Endothelial cell of umbilical vein (primary cell): Measurements from ENCODE around the gene RPL9. TPM values are rescaled to one million over a fixed set of nuclear protein-coding genes. Genes with fewer than 3 reads are reported as not detected.

ENCODE experiments used
- BruUV-seq: library from RNA; stranded (reverse); fragments of 400-500 nt; replicated peaks from 2 replicates; lab custom pipeline; 2021; lab: Mats Ljungman, UMichigan
- CTCF ChIA-PET: fragments of 300-600, 350-600 bp; sonication (Branson Sonifier 250); formaldehyde crosslinking; loops from one replicate; lab custom pipeline; 2021; ENCODE audit warnings: antibody characterized with exemption, inconsistent platforms; lab: Charles Lee
- POLR2A ChIA-PET: fragments of 300-600, 350-600 bp; sonication (Branson Sonifier 250); formaldehyde crosslinking; loops from one replicate; lab custom pipeline; 2021; ENCODE audit warnings: antibody characterized with exemption, inconsistent platforms; lab: Charles Lee
- DNase-seq: peaks from one replicate; pipeline ENCODE4 v3.0.0-alpha.2; 2011; ENCODE audit warnings: low read depth, low spot score
- FAIRE-seq: peaks from 2 replicates; lab custom pipeline; 2011; peaks lifted over from hg19 to GRCh38; lab: Jason Lieb, UNC
- H2AFZ ChIP-seq: 2 replicates; pipeline ENCODE4 v1.6.0; 2012; ENCODE audit warnings: low read depth, low read length, control low read depth, inconsistent platforms
- H3K27ac ChIP-seq: 2 replicates; pipeline ENCODE4 v1.5.1; 2011; ENCODE audit warnings: low read depth, mild to moderate bottlenecking, control low read depth, low read length, moderate library complexity; ENCODE audit not compliant: insufficient read depth
- H3K27me3 ChIP-seq, 2 experiments: 2 replicates each; pipeline versions ENCODE4 v1.6.0 to v1.6.1; 2011; ENCODE audit warnings: low read length in 2 of 2, mixed read lengths in 1 of 2; ENCODE audit not compliant: control insufficient read depth in 2 of 2, insufficient read depth in 2 of 2
- H3K36me3 ChIP-seq, 2 experiments: 2 replicates in 1 of 2; 3 replicates in 1 of 2; pipeline ENCODE4 v1.5.1; 2011; ENCODE audit warnings: low read length in 2 of 2, mild to moderate bottlenecking in 1 of 2, moderate library complexity in 1 of 2; ENCODE audit not compliant: control insufficient read depth in 2 of 2, insufficient read depth in 2 of 2; ENCODE audit errors: extremely low read depth in 1 of 2
- H3K4me1 ChIP-seq: 3 replicates; pipeline ENCODE4 v1.5.1; 2011; ENCODE audit warnings: mild to moderate bottlenecking, low read length; ENCODE audit not compliant: control insufficient read depth, insufficient read depth; ENCODE audit errors: extremely low read depth
- H3K4me2 ChIP-seq: 2 replicates; pipeline ENCODE4 v1.6.1; 2011; ENCODE audit warnings: low read length, control low read depth, mixed read lengths; ENCODE audit not compliant: insufficient read depth
- H3K4me3 ChIP-seq, 3 experiments: fragments of 200-600 bp in 1 of 3; sonication (generic), shearing (Covaris generic) in 1 of 3; replicated peaks in 1 of 3; 2 replicates each; pipeline ENCODE4 v1.5.1; 2011 to 2016; ENCODE audit warnings: control low read depth in 3 of 3, low read length in 3 of 3, mild to moderate bottlenecking in 2 of 3, inconsistent platforms in 1 of 3, low read depth in 1 of 3, moderate library complexity in 1 of 3; ENCODE audit not compliant: insufficient read depth in 1 of 3
- H3K79me2 ChIP-seq: 2 replicates; pipeline ENCODE4 v1.6.0; 2012; ENCODE audit warnings: low read length, inconsistent platforms; ENCODE audit not compliant: control insufficient read depth, insufficient read depth
- H3K9ac ChIP-seq: replicated peaks from 2 replicates; pipeline ENCODE3; 2011; ENCODE audit warnings: low read length, control low read depth; ENCODE audit not compliant: insufficient read depth; ENCODE audit errors: extremely low read depth
- H3K9me1 ChIP-seq: replicated peaks from 3 replicates; pipeline ENCODE4 v1.6.0; 2011; ENCODE audit warnings: mild to moderate bottlenecking, low read length; ENCODE audit not compliant: control insufficient read depth, insufficient read depth; ENCODE audit errors: extremely low read depth
- H3K9me3 ChIP-seq: replicated peaks from 2 replicates; pipeline ENCODE4 v1.5.1; 2012; ENCODE audit warnings: low read length, inconsistent platforms; ENCODE audit not compliant: control insufficient read depth, insufficient read depth
- H4K20me1 ChIP-seq: replicated peaks from 2 replicates; pipeline ENCODE3; 2011; ENCODE audit warnings: mild to moderate bottlenecking, low read length; ENCODE audit not compliant: control insufficient read depth, insufficient read depth; ENCODE audit errors: extremely low read depth
- EZH2 ChIP-seq: IDR thresholded peaks from 2 replicates; pipeline ENCODE4 v1.6.1; 2012; ENCODE audit warnings: borderline replicate concordance, low read depth, mild to moderate bottlenecking, moderate library complexity, low read length, inconsistent platforms; ENCODE audit not compliant: severe bottlenecking
- FOS ChIP-seq: IDR thresholded peaks from 2 replicates; pipeline ENCODE4 v1.6.1; 2011; ENCODE audit warnings: mild to moderate bottlenecking, low read length, moderate library complexity, borderline replicate concordance; ENCODE audit not compliant: insufficient read depth
- GATA2 ChIP-seq: IDR thresholded peaks from 2 replicates; pipeline ENCODE4 v1.7.0; 2011; ENCODE audit warnings: low read depth, mild to moderate bottlenecking, moderate library complexity, mixed read lengths, low read length; ENCODE audit not compliant: insufficient read length, insufficient read depth
- JUN ChIP-seq: IDR thresholded peaks from 2 replicates; pipeline ENCODE4 v1.6.1; 2011; ENCODE audit warnings: borderline replicate concordance, low read depth; ENCODE audit not compliant: insufficient read length, insufficient read depth
- MAX ChIP-seq: IDR thresholded peaks from 2 replicates; pipeline ENCODE4 v1.6.1; 2011; ENCODE audit not compliant: insufficient read depth, insufficient read length
- MYC ChIP-seq: IDR thresholded peaks from one replicate; pipeline ENCODE4 v1.6.1; 2011; ENCODE audit warnings: mild to moderate bottlenecking, low read depth, low read length
- POLR2A ChIP-seq: IDR thresholded peaks from 2 replicates; pipeline ENCODE4 v1.6.1; 2012; ENCODE audit warnings: low read depth, mild to moderate bottlenecking, control low read depth, low read length
- POLR2AphosphoS5 ChIP-seq: IDR thresholded peaks from 2 replicates; pipeline ENCODE4 v1.6.1; 2012; ENCODE audit warnings: low read depth, mild to moderate bottlenecking, control low read depth, low read length, moderate library complexity; ENCODE audit not compliant: insufficient read depth
- dilution Hi-C: fragments of 300-500 bp; cut with MboI; formaldehyde crosslinking; loops from one replicate; pipeline ENCODE4 v1.15.0; 2019; ENCODE audit warnings: low sequenced_read_pairs; ENCODE audit not compliant: extremely low pct_ligation_motif_present
- intact Hi-C: fragments of 100-400 bp; cut with micrococcal nuclease; formaldehyde crosslinking; loops from one replicate; pipeline ENCODE4 v1.10.0; 2022
- polyA plus RNA-seq, 4 experiments: library from polyadenylated mRNA; depleted of rRNA in 3 of 4; stranded (reverse) in 3 of 4; unstranded in 1 of 4; fragments of >200 nt; gene quantifications; 2 replicates each; pipeline versions ENCODE4 v1.2.1 to v1.2.3, GENCODE V29; 2011 to 2012; ENCODE audit warnings: missing spikeins in 1 of 4
- total RNA-seq: library from RNA; stranded (reverse); gene quantifications from 2 replicates; pipeline ENCODE4 v1.2.3, GENCODE V29; 2021
- TF ChIP-seq, protein P1 (sequence below), 2 donors: IDR thresholded peaks; 1 replicate in 1 of 2; 2 replicates in 1 of 2; pipeline ENCODE4 v1.5.1; 2011; ENCODE audit warnings: low read length in 2 of 2, mild to moderate bottlenecking in 2 of 2, moderate library complexity in 2 of 2, control low read depth in 1 of 2, inconsistent platforms in 1 of 2, low read depth in 1 of 2; ENCODE audit not compliant: insufficient read depth in 1 of 2; ENCODE audit errors: extremely low read depth in 1 of 2

The RPL9 gene
- total and polyA plus RNA-seq, 2 donors (not counting 3 experiments of a cell fraction or from before 2014, with no cell fraction given) = 963 to 1,186 TPM

- Histone ChIP-seq H3K9me1 (no peaks in the 10 kb centered on the region), H3K4me3 (no peak overlapping the region), H3K9me3 (no peaks in the 10 kb centered on the region), H3K4me2 (no peak overlapping the region), H4K20me1 (no peaks in the 10 kb centered on the region), H3K27ac (no peak overlapping the region), H3K27me3 (peaks cover 9 to 11% of the 10 kb centered on the region in 2 experiments), H3K9ac (no peak overlapping the region), H3K4me1 (no peaks in the 10 kb centered on the region), H2AFZ (no peak overlapping the region), H3K36me3 (no peaks in the 10 kb centered on the region), H3K79me2 (no peaks in the 10 kb centered on the region)
- no peak for FAIRE-seq
- TF ChIP-seq, protein P1, sequence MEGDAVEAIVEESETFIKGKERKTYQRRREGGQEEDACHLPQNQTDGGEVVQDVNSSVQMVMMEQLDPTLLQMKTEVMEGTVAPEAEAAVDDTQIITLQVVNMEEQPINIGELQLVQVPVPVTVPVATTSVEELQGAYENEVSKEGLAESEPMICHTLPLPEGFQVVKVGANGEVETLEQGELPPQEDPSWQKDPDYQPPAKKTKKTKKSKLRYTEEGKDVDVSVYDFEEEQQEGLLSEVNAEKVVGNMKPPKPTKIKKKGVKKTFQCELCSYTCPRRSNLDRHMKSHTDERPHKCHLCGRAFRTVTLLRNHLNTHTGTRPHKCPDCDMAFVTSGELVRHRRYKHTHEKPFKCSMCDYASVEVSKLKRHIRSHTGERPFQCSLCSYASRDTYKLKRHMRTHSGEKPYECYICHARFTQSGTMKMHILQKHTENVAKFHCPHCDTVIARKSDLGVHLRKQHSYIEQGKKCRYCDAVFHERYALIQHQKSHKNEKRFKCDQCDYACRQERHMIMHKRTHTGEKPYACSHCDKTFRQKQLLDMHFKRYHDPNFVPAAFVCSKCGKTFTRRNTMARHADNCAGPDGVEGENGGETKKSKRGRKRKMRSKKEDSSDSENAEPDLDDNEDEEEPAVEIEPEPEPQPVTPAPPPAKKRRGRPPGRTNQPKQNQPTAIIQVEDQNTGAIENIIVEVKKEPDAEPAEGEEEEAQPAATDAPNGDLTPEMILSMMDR (IDR thresholded peaks at IDR 0.05; ENCODE audit: extremely low read depth in 1 of 2, insufficient read depth in 1 of 2, low read depth in 1 of 2, low read length in 2 of 2) = peak in 1 of 2 donors; percentile 2
- TF ChIP-seq POLR2AphosphoS5 = no peak
- no peak for DNase-seq
- CTCF ChIA-PET = interaction anchor here (0.6 to 1.1 kb wide), 6 partner anchors 8 to 233 kb away, joined by 3 to 4 read pairs (median 3); no protein-coding TSS in a partner anchor
- dilution Hi-C loops (no loop called here), intact Hi-C loops (no loop called here)
- no TSS peak for BruUV-seq
- POLR2A ChIA-PET = no interaction called here
These were observed 22.8 kb downstream of the RPL9 start for GRCh38 chr4:39435659-39436563.

- FAIRE-seq = no peak
- ChIA-PET POLR2A (no interaction called here), CTCF (no interaction called here)
- no TSS peak for BruUV-seq
- no peaks in the 10 kb centered on the region for H3K79me2 ChIP-seq
- intact Hi-C loops = no loop called here
- H3K4me1 ChIP-seq = no peaks in the 10 kb centered on the region
- H3K27ac ChIP-seq = no peak overlapping the region
- no peak for DNase-seq
- dilution Hi-C loops = no loop called here
- no peaks in the 10 kb centered on the region for H3K36me3 ChIP-seq
- H3K4me3 ChIP-seq = no peak overlapping the region
- no peak overlapping the region for H3K9ac ChIP-seq
- H4K20me1 ChIP-seq = no peaks in the 10 kb centered on the region
- no peak overlapping the region for H2AFZ ChIP-seq
- H3K9me3 ChIP-seq = no peaks in the 10 kb centered on the region
- no peaks in the 10 kb centered on the region for H3K9me1 ChIP-seq
- H3K4me2 ChIP-seq = no peak overlapping the region
- H3K27me3 ChIP-seq = peaks cover 7 to 11% of the 10 kb centered on the region in 2 experiments
- no peak for TF ChIP-seq POLR2AphosphoS5
- TF ChIP-seq EZH2 = no peak
- no peak for TF ChIP-seq MYC
- TF ChIP-seq, protein P1 (IDR thresholded peaks at IDR 0.05; ENCODE audit: extremely low read depth in 1 of 2, insufficient read depth in 1 of 2, low read depth in 1 of 2, low read length in 2 of 2) = no peak
- no peak for TF ChIP-seq FOS
- TF ChIP-seq JUN = no peak
- no peak for TF ChIP-seq MAX
- no peak for TF ChIP-seq GATA2
- no peak for TF ChIP-seq POLR2A
These were observed 24.7 kb downstream of the RPL9 start for GRCh38 chr4:39433878-39434492.
